MM.1S (cell line): ENCODE measurements around the gene RHOT1.

Experiments
- DNase-seq: peaks from one replicate; pipeline ENCODE4 v3.0.0-alpha.2; 2015
- H2AFZ ChIP-seq: fragments of 300-600 bp; sonication (generic); 2 replicates; pipeline ENCODE4 v1.6.0; 2016; ENCODE audit warnings: antibody characterized with exemption, low read length
- H3F3A ChIP-seq: fragments of 300-600 bp; sonication (generic); 2 replicates; pipeline ENCODE4 v1.6.1; 2016; ENCODE audit warnings: mild to moderate bottlenecking, antibody characterized with exemption, low read length, moderate library complexity, mixed read lengths; ENCODE audit not compliant: insufficient read depth
- H3K27ac ChIP-seq: fragments of 300-600 bp; sonication (generic); 2 replicates; pipeline ENCODE4 v1.5.1; 2016; ENCODE audit warnings: mild to moderate bottlenecking, low read length
- H3K27me3 ChIP-seq: fragments of 300-600 bp; sonication (generic); replicated peaks from 2 replicates; pipeline ENCODE4 v1.6.0; 2016; ENCODE audit warnings: low read length; ENCODE audit not compliant: insufficient read depth
- H3K36me3 ChIP-seq: fragments of 300-600 bp; sonication (generic); replicated peaks from 2 replicates; pipeline ENCODE4 v1.6.1; 2016; ENCODE audit warnings: mild to moderate bottlenecking, low read length, mixed read lengths; ENCODE audit not compliant: insufficient read depth
- H3K4me1 ChIP-seq: fragments of 300-600 bp; sonication (generic); 2 replicates; pipeline ENCODE4 v1.6.1; 2016; ENCODE audit warnings: low read length, mixed read lengths
- H3K4me2 ChIP-seq: fragments of 300-600 bp; sonication (generic); 2 replicates; pipeline ENCODE4 v1.6.0; 2016; ENCODE audit warnings: low read depth, low read length
- H3K4me3 ChIP-seq: fragments of 300-600 bp; sonication (generic); 2 replicates; pipeline ENCODE4 v1.5.1; 2016; ENCODE audit warnings: low read length, mixed read lengths
- H3K79me2 ChIP-seq: fragments of 300-600 bp; sonication (generic); 2 replicates; pipeline ENCODE4 v1.6.1; 2016; ENCODE audit warnings: mixed run types, low read length, mixed read lengths
- H3K9ac ChIP-seq: fragments of 300-600 bp; sonication (generic); 2 replicates; pipeline ENCODE4 v1.6.1; 2016; ENCODE audit warnings: low read length, mixed read lengths
- H3K9me2 ChIP-seq: fragments of 300-600 bp; sonication (generic); replicated peaks from 2 replicates; pipeline ENCODE4 v1.6.1; 2016; ENCODE audit warnings: mild to moderate bottlenecking, low read length, mixed read lengths; ENCODE audit not compliant: insufficient read depth
- H3K9me3 ChIP-seq: fragments of 300-600 bp; sonication (generic); replicated peaks from 2 replicates; pipeline ENCODE4 v1.6.1; 2016; ENCODE audit warnings: mild to moderate bottlenecking, low read length, mixed read lengths; ENCODE audit not compliant: insufficient read depth
- H4K20me1 ChIP-seq: fragments of 300-600 bp; sonication (generic); 2 replicates; pipeline ENCODE4 v1.6.1; 2016; ENCODE audit warnings: mild to moderate bottlenecking, low read length, moderate library complexity, mixed read lengths; ENCODE audit not compliant: insufficient read depth
- EZH2 ChIP-seq: fragments of 300-600 bp; sonication (generic); optimal IDR thresholded peaks from 2 replicates; pipeline ENCODE3; 2017; ENCODE audit warnings: low read depth, mild to moderate bottlenecking, antibody characterized with exemption, low read length, mixed read lengths
- EZH2phosphoT487 ChIP-seq: fragments of 300-600 bp; sonication (generic); IDR thresholded peaks from 2 replicates; pipeline ENCODE4 v1.6.1; 2018; ENCODE audit warnings: antibody characterized with exemption, low read length
- TF ChIP-seq, protein P1 (sequence below): fragments of 300-600 bp; sonication (generic); IDR thresholded peaks from 2 replicates; pipeline ENCODE4 v1.5.1; 2016; ENCODE audit warnings: antibody characterized with exemption, low read length, mixed read lengths

RHOT1 gene

DNA sequence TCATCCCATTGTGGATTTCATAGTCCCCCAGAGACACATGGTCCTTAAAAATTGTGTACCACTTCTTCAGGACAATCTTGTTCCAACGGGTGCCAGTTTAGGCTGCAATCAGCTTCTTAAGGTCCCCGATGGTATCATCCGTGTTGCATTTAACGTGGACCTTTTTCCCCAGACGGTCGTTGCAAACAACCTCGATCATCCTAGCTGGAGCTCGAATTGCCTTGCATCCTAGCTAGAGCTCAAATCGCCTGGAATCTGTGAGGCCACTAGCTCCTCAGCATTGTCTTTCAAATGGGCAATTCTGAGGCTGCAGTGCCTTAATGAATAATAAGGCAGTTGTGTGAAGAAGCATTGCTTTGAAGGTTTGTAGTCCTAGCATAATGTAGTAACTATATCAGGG lies 85.6 kb downstream of the RHOT1 start:
- H3K27ac ChIP-seq = no peak overlapping the region
- no peak overlapping the region for H3K4me2 ChIP-seq
- H3K36me3 ChIP-seq = no peaks in the 10 kb centered on the region
- H3K27me3 ChIP-seq = no peaks in the 10 kb centered on the region
- H4K20me1 ChIP-seq = no peaks in the 10 kb centered on the region
- no peaks in the 10 kb centered on the region for H3K9me3 ChIP-seq
- no peaks in the 10 kb centered on the region for H3K4me1 ChIP-seq
- H3K9me2 ChIP-seq = no peaks in the 10 kb centered on the region
- no peak overlapping the region for H3K4me3 ChIP-seq
- H3K9ac ChIP-seq = no peak overlapping the region
- no peaks in the 10 kb centered on the region for H3F3A ChIP-seq
- no peaks in the 10 kb centered on the region for H3K79me2 ChIP-seq
- TF ChIP-seq EZH2 (no peak), EZH2phosphoT487 (no peak)
- TF ChIP-seq, protein P1, sequence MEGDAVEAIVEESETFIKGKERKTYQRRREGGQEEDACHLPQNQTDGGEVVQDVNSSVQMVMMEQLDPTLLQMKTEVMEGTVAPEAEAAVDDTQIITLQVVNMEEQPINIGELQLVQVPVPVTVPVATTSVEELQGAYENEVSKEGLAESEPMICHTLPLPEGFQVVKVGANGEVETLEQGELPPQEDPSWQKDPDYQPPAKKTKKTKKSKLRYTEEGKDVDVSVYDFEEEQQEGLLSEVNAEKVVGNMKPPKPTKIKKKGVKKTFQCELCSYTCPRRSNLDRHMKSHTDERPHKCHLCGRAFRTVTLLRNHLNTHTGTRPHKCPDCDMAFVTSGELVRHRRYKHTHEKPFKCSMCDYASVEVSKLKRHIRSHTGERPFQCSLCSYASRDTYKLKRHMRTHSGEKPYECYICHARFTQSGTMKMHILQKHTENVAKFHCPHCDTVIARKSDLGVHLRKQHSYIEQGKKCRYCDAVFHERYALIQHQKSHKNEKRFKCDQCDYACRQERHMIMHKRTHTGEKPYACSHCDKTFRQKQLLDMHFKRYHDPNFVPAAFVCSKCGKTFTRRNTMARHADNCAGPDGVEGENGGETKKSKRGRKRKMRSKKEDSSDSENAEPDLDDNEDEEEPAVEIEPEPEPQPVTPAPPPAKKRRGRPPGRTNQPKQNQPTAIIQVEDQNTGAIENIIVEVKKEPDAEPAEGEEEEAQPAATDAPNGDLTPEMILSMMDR = no peak
- no peak for DNase-seq
- no peak overlapping the region for H2AFZ ChIP-seq

DNA sequence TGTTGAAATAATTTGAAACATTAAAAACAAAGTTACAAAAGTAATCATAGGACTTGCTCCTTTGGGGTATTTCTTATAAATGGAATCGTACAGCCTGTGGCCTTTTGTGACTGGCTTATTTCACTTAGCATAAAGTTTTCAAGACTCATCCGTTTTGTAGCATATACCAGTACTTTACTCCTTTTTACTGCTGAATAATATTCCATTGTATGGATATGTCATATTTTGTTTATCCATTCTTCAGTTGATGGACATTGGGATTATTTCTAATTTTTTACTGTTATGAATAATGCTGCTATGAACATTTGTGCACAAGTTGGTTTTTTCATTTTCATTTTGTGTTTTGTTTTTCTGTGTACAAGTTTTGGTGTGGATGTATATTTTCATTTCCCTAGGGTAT lies 93.3 kb downstream of the RHOT1 start:
- Histone ChIP-seq H3K9me2 (no peaks in the 10 kb centered on the region), H2AFZ (no peak overlapping the region), H3K36me3 (no peaks in the 10 kb centered on the region), H3F3A (no peaks in the 10 kb centered on the region), H4K20me1 (no peaks in the 10 kb centered on the region), H3K4me3 (no peak overlapping the region), H3K9me3 (no peaks in the 10 kb centered on the region), H3K27ac (no peak overlapping the region), H3K4me1 (no peaks in the 10 kb centered on the region), H3K27me3 (no peaks in the 10 kb centered on the region), H3K4me2 (no peak overlapping the region), H3K9ac (no peak overlapping the region), H3K79me2 (no peaks in the 10 kb centered on the region)
- DNase-seq = no peak
- TF ChIP-seq EZH2 = no peak
- TF ChIP-seq, protein P1 = no peak
- no peak for TF ChIP-seq EZH2phosphoT487

GRCh38 chr17:32239456-32239855 lies 97.2 kb downstream of the RHOT1 start:
- Histone ChIP-seq H3K4me1 (no peaks in the 10 kb centered on the region), H3K9me3 (no peaks in the 10 kb centered on the region), H3K4me3 (no peak overlapping the region), H4K20me1 (no peaks in the 10 kb centered on the region), H3K9me2 (no peaks in the 10 kb centered on the region), H2AFZ (no peak overlapping the region), H3K79me2 (no peaks in the 10 kb centered on the region), H3K9ac (no peak overlapping the region), H3K4me2 (no peak overlapping the region), H3F3A (no peaks in the 10 kb centered on the region), H3K27ac (no peak overlapping the region), H3K27me3 (no peaks in the 10 kb centered on the region), H3K36me3 (no peaks in the 10 kb centered on the region)
- DNase-seq = no peak
- no peak for TF ChIP-seq EZH2phosphoT487
- TF ChIP-seq EZH2 = no peak
- TF ChIP-seq, protein P1 = no peak
